ENCODE data around the gene HP1BP3. TPM values are rescaled to one million over a fixed set of nuclear protein-coding genes. Genes with fewer than 3 reads are reported as not detected.
A peak's percentile ranks its signal among the peaks of the same experiment; 100 is the strongest.

HP1BP3 gene
- total and polyA plus RNA-seq, 8 donors = 48.0 to 138 (median 65.0) TPM

DNA sequence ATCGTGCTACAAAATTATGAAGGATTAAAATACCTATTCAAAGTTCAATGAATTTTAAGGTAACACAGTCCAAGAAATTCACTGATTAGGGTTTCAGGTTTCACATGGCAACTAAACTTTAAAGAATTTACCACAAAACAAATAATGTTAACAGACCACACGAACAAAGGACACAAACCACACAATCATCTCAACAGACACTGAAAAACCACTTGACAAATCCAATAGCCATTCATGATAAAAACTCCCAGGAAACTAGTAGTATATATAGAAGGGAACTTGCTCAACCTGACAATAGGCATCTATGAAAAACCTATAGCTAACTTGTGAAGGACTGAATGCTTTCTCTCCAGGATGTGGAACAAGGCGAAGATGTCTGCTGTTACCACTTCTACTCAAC lies 33.5 kb downstream of the HP1BP3 start:
- TF ChIP-seq, protein P1, sequence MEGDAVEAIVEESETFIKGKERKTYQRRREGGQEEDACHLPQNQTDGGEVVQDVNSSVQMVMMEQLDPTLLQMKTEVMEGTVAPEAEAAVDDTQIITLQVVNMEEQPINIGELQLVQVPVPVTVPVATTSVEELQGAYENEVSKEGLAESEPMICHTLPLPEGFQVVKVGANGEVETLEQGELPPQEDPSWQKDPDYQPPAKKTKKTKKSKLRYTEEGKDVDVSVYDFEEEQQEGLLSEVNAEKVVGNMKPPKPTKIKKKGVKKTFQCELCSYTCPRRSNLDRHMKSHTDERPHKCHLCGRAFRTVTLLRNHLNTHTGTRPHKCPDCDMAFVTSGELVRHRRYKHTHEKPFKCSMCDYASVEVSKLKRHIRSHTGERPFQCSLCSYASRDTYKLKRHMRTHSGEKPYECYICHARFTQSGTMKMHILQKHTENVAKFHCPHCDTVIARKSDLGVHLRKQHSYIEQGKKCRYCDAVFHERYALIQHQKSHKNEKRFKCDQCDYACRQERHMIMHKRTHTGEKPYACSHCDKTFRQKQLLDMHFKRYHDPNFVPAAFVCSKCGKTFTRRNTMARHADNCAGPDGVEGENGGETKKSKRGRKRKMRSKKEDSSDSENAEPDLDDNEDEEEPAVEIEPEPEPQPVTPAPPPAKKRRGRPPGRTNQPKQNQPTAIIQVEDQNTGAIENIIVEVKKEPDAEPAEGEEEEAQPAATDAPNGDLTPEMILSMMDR (IDR thresholded peaks at IDR 0.05) = no peak
- H3K36me3 ChIP-seq = peaks cover 5 to 45% (median 10%) of the 10 kb centered on the region in 3 donors
- 77 to 88% methylated on average over 3 of the region's 3 CpGs for WGBS, 2 donors
- DNase-seq (no peak), ATAC-seq (no peak), FAIRE-seq (no peak)
- intact Hi-C loops (cut with DNase I) = no loop called here
- no peak overlapping the region for H3K4me3 ChIP-seq
- no peaks in the 10 kb centered on the region for H3K9me3 ChIP-seq
- no peaks in the 10 kb centered on the region for H3K4me1 ChIP-seq
- H3K27me3 ChIP-seq = no peaks in the 10 kb centered on the region
- no peak overlapping the region for H3K27ac ChIP-seq

DNA sequence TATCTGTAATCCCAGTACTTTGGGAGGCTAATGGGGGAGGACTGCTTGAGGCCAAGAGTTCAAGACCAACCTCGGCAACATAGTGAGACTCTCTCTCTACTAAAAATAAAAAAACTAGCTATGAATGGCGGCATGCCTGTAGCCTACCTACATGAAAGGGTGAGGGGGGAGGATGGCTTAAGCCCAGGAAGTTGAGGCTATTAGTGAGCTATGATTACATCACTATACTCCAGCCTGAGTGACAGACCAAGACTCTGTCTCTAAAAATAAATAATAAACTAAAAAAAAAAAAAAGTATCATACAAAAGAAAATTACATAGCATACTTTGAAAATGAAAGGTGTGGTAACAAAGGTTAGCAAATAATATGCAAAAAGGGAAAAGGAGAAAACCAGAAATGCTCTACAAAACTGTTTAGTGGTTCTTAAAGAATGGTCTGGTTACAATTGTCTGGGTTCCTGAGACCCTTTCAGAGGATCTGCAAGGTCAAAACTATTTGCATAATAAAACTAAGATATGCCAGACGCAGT lies 35.6 kb downstream of the HP1BP3 start:
- ATAC-seq (no peak), FAIRE-seq (no peak), DNase-seq (no peak)
- intact Hi-C loops (cut with DNase I) = no loop called here
- Histone ChIP-seq H3K27me3 (no peaks in the 10 kb centered on the region), H3K27ac (no peak overlapping the region), H3K4me3 (no peak overlapping the region), H3K4me1 (no peaks in the 10 kb centered on the region), H3K36me3 (peaks cover 5 to 48% (median 15%) of the 10 kb centered on the region in 3 donors), H3K9me3 (no peaks in the 10 kb centered on the region)
- WGBS, 2 donors = 76 to 86% methylated on average over 3 of the region's 3 CpGs
- TF ChIP-seq, protein P1 (IDR thresholded peaks at IDR 0.05) = no peak

DNA sequence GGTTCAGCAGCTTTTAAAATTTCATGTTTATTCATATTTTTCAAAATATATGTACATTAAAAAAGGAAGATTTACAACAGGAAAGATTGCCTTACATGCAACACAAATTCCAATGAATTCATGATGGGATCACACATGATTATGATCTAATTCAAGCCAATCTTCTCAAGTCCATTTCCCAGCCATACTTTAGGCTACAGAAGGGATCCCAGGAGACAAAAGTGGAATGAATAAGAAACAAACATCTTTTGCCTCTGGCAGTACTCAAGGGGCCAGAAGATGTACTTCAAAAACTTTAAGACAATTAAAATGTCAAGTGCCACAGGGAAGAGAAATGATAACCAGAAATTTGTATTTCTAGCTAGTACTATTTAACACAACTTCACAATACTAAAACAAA lies 44.4 kb downstream of the HP1BP3 start:
- no peaks in the 10 kb centered on the region for H3K9me3 ChIP-seq
- DNase-seq (no peak), ATAC-seq (no peak), FAIRE-seq (peak; percentile 13)
- intact Hi-C loops (cut with DNase I) = no loop called here
- H3K4me3 ChIP-seq = no peak overlapping the region
- H3K4me1 ChIP-seq = no peaks in the 10 kb centered on the region
- TF ChIP-seq, protein P1 (IDR thresholded peaks at IDR 0.05) = no peak
- no peak overlapping the region for H3K27ac ChIP-seq
- H3K27me3 ChIP-seq = no peaks in the 10 kb centered on the region
- H3K36me3 ChIP-seq = peaks cover 0 to 71% (median 29%) of the 10 kb centered on the region in 3 donors

DNA sequence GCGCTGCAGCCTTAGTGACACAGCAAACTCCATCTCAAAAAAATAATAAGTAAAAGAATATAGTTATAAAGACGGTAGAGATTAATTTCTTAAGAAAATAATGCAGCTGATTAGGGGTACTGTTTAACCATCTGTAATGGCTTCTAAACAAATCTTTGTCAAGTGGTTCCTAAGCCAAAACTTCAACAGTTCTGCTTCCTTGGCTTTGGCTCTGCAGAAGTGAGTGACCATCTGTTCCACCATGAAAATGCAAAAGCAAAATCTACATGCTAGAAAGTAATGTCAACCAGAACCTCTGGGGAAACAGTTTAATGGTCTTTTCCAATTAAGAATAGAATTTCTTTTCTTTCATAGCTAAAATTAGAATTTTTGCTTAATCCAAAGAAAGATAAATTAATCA lies 46.3 kb downstream of the HP1BP3 start:
- no peaks in the 10 kb centered on the region for H3K4me1 ChIP-seq
- no peak overlapping the region for H3K27ac ChIP-seq
- ATAC-seq (no peak), FAIRE-seq (no peak), DNase-seq (no peak)
- intact Hi-C loops (cut with DNase I) = no loop called here
- TF ChIP-seq, protein P1 (IDR thresholded peaks at IDR 0.05) = no peak
- WGBS, 2 donors = 68 to 74% methylated on average over 2 of the region's 2 CpGs
- H3K9me3 ChIP-seq = no peaks in the 10 kb centered on the region
- H3K36me3 ChIP-seq = peaks cover 0 to 52% (median 16%) of the 10 kb centered on the region in 3 donors
- H3K27me3 ChIP-seq = no peaks in the 10 kb centered on the region
- no peak overlapping the region for H3K4me3 ChIP-seq

DNA sequence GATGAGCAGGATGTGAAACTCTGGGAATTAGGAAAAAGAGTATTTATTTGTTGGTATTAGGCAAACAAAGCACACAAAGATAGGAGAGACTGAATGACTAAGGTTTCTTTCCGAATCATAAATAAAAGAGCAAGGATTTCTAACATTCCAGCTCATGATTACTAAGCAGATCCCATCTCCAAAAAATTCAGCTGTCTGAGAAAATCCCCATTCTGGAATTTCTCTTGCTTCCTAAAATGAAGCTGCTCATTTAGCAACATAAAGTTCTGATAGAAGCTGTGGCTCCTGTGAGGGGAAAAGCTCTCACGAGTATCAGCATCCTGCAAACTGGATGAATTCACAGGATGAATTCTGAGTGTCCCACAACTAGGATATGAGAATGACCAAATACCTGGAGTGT lies 47.9 kb downstream of the HP1BP3 start:
- 80 to 84% methylated on average over 2 of the region's 2 CpGs for WGBS, 2 donors
- H3K9me3 ChIP-seq = no peaks in the 10 kb centered on the region
- H3K4me3 ChIP-seq = no peak overlapping the region
- ATAC-seq = no peak
- no peaks in the 10 kb centered on the region for H3K27me3 ChIP-seq
- TF ChIP-seq, protein P1 (IDR thresholded peaks at IDR 0.05) = no peak
- FAIRE-seq = no peak
- intact Hi-C loops (cut with DNase I) = no loop called here
- DNase-seq = no peak
- H3K36me3 ChIP-seq = peaks cover 0 to 36% (median 6%) of the 10 kb centered on the region in 3 donors
- no peaks in the 10 kb centered on the region for H3K4me1 ChIP-seq
- H3K27ac ChIP-seq = no peak overlapping the region

All from pancreas (tissue), 10 donors.